Stimulated activated CD8-positive, alpha-beta memory T cell treated with anti-CD3 and anti-CD28 coated beads, Interleukin-12 subunit alpha, Interleukin-12 subunit beta, amount 100 ng/mL, for 1 hour (primary cell): ENCODE measurements around the gene ASB3.
A peak's percentile ranks its signal among the peaks of the same experiment; 100 is the strongest.
"Not testable (repeated sequence)": the region's sequence is repeated elsewhere in the genome, so short reads cannot be mapped to it uniquely, and the experiment has no call there.

ENCODE experiments used
- DNase-seq: peaks from one replicate; pipeline ENCODE4 v3.0.0-alpha.2; 2020; ENCODE audit warnings: low read depth

ASB3 gene

GRCh38 chr2:53786705-53787613 is at the start of gene ASB3, which contains the start of gene ERLEC1:
TSS of gene ASB3 (minus strand) at chr2:53786953. CDS start at chr2:53765572, 21,381 bp downstream.
TSS of gene ERLEC1 (plus strand) at chr2:53787044. CDS start at chr2:53787211, 167 bp downstream.
- DNase-seq, result peak; percentile 71

- DNase-seq, result not testable (repeated sequence)
Observed at GRCh38 chr2:53829980-53830290, 43.2 kb upstream of the ASB3 start.

GRCh38 chr2:53829273-53829979 is 42.7 kb upstream of the ASB3 start:
- no peak for DNase-seq

- no peak for DNase-seq
Observed at GRCh38 chr2:53828331-53828730, 41.6 kb upstream of the ASB3 start.

- no peak for DNase-seq
Observed at GRCh38 chr2:53827398-53828175, 40.8 kb upstream of the ASB3 start.

- no peak for DNase-seq
Observed at GRCh38 chr2:53826587-53827397, 40.0 kb upstream of the ASB3 start.

GRCh38 chr2:53826030-53826410 is 39.3 kb upstream of the ASB3 start:
- no peak for DNase-seq

- not testable (repeated sequence) for DNase-seq
Observed at GRCh38 chr2:53823639-53824038, 36.9 kb upstream of the ASB3 start.

- no peak for DNase-seq
Observed at GRCh38 chr2:53821810-53822209, 35.1 kb upstream of the ASB3 start.

- no peak for DNase-seq
Observed at GRCh38 chr2:53820711-53821110, 34.0 kb upstream of the ASB3 start.

GRCh38 chr2:53820048-53820447 is 33.3 kb upstream of the ASB3 start:
- DNase-seq, result no peak

- DNase-seq, result no peak
Observed at GRCh38 chr2:53819634-53820033, 32.9 kb upstream of the ASB3 start.

- DNase-seq, result no peak
Observed at GRCh38 chr2:53818854-53819435, 32.2 kb upstream of the ASB3 start.

- no peak for DNase-seq
Observed at GRCh38 chr2:53813151-53813550, 26.4 kb upstream of the ASB3 start.

GRCh38 chr2:53811601-53812000 is 24.8 kb upstream of the ASB3 start:
- no peak for DNase-seq

- DNase-seq, result no peak
Observed at GRCh38 chr2:53802617-53803151, 15.9 kb upstream of the ASB3 start.

GRCh38 chr2:53801547-53801946 is 14.8 kb upstream of the ASB3 start:
- DNase-seq, result no peak

- DNase-seq, result no peak
Observed at GRCh38 chr2:53793821-53794220, 7.1 kb upstream of the ASB3 start.

GRCh38 chr2:53793261-53793660 is 6.5 kb upstream of the ASB3 start:
- no peak for DNase-seq

- DNase-seq, result peak; percentile 1
Observed at GRCh38 chr2:53787614-53788289, 999 bp upstream of the ASB3 start.

GRCh38 chr2:53786352-53786704 is 425 bp downstream of the ASB3 start:
- DNase-seq, result peak; percentile 9
